Psoas muscle (tissue), 8 donors: ENCODE data around the gene TMBIM1. TPM values are rescaled to one million over a fixed set of nuclear protein-coding genes. Genes with fewer than 3 reads are reported as not detected.

Experiments
- ATAC-seq, 4 donors: fragments of 200-7000 bp; cut with Tn5 transposase; one replicate each; pipeline ENCODE4 v1.9.1; 2020; ENCODE audit warnings: moderate library complexity in 3 of 4, mild to moderate bottlenecking in 2 of 4
- DNase-seq, 2 donors: peaks; one replicate each; pipeline ENCODE4 v3.0.0-alpha.2; 2020
- H3K27ac ChIP-seq: fragments of 200-600 bp; one replicate; pipeline ENCODE4 v1.8.0; 2022
- H3K27me3 ChIP-seq, 3 donors: fragments of 200-600 bp in 1 of 3; one replicate each; pipeline versions ENCODE4 v1.6.1 to v1.8.0; 2013 to 2022; ENCODE audit warnings: low read length in 2 of 3, mild to moderate bottlenecking in 2 of 3, moderate library complexity in 1 of 3; ENCODE audit not compliant: insufficient read depth in 3 of 3
- H3K36me3 ChIP-seq, 2 donors: fragments of 200-600 bp in 1 of 2; one replicate each; pipeline versions ENCODE4 v1.6.1 to v1.8.0; 2013 to 2022; ENCODE audit warnings: low read depth in 1 of 2, mild to moderate bottlenecking in 1 of 2, moderate library complexity in 1 of 2; ENCODE audit not compliant: insufficient read depth in 1 of 2
- H3K4me1 ChIP-seq: fragments of 200-600 bp; one replicate; pipeline ENCODE4 v1.8.0; 2022
- H3K4me3 ChIP-seq: fragments of 200-600 bp; one replicate; pipeline ENCODE4 v1.8.0; 2022; ENCODE audit warnings: mild to moderate bottlenecking
- H3K9me3 ChIP-seq: fragments of 200-600 bp; one replicate; pipeline ENCODE4 v1.8.0; 2022
- WGBS, 3 donors: extraction: QIAGEN DNeasy Blood & Tissue Kit; methylation state at CpG; one replicate each; pipeline versions ENCODE4 v1.1.6 to v1.1.7; 2013; 5-methylcytosine and 5-hydroxymethylcytosine counted together
- intact Hi-C, 2 donors: fragments of 100-400 bp; cut with DNase I; formaldehyde crosslinking; loops; one replicate each; pipeline versions ENCODE4 v1.11.0 to v1.14.2; 2022
- polyA plus RNA-seq, 3 donors: library from polyadenylated mRNA; stranded (reverse); fragments of 200-250 nt; gene quantifications; one replicate each; pipeline ENCODE4 v1.2.3, GENCODE V29; 2013
- total RNA-seq, 4 donors: library from RNA; stranded (reverse); fragmentation: NEBNext Ultra II Directional in 2 of 4; extraction: Animal tissue kit (Norgen Biotek cat#: 25700) in 2 of 4; gene quantifications; one replicate each; pipeline versions ENCODE4 v1.2.1 to v1.2.4, GENCODE V29; 2021 to 2023
- TF ChIP-seq, protein P1 (sequence below): fragments of 200-600 bp; IDR thresholded peaks from one replicate; pipeline ENCODE4 v1.8.0; 2022; ENCODE audit warnings: antibody characterized with exemption
- donor health status: healthy with polysubstance abuse.
- donor health status: DM: no; HTN: no; CAD: no; lungs with moderate emphysema.
- donor health status: Bipolar disorder and iron deficiency.
- donor health status: healthy.
- donor health status: DM: yes; HTN: yes; CAD: no.
- donor health status: DM: no; HTN: no; CAD: no.
- donor health status: DM: no; HTN: no; CAD: no.
- donor health status: DM: yes; HTN: yes; CAD: no.

The TMBIM1 gene
- total and polyA plus RNA-seq, 7 donors, result 152 to 264 (median 167) TPM

DNA sequence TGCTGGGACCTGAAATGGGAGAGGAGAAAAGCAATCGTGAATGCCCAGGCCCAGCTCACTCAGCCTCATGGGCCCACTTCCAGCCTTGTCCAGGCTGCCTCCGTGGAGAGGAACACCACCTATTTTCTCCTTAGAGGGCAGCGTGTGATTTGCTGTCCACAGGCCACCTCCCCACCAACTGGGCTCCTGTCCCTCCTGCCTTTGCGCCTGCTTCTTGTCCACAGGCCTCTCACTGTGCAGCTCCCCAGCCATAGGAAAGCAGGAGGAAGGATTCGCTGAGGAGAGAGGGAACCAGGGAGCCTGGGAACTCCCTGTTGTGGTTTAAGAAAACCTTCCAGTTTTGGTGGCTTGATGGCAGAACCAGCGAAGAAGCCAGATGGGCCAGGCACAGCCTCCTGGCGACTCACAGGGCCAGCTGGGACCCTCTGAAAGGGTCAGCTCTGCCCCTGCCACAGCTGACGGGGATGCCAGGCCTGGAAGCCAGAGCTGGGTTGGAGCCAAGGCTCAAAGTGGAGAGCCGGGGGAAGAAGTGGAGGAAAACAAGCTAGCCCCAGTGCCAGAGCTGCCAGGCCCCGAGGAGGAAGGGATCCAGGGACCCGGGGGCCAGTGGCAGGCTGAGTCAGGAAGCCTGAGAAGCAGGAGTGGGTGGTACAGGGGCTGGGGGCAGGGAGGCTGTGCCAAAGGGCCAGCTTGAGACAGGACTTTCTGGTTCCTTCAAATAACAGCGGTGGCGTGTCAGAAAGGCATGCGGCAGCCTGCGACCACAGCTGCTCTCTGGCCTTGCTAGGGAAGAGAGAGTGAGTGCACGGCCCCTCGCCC is 9.9 kb downstream of the TMBIM1 start:
- intact Hi-C loops, result no loop called here
- peaks cover 58% of the 10 kb centered on the region for H3K4me1 ChIP-seq
- H3K9me3 ChIP-seq, result no peaks in the 10 kb centered on the region
- 25 to 48% (median 38%) methylated on average over 17 of the region's 17 CpGs for WGBS, 3 donors
- peaks cover 10 to 60% of the 10 kb centered on the region in 2 donors for H3K36me3 ChIP-seq
- peak overlapping the region; percentile 31 for H3K4me3 ChIP-seq
- ATAC-seq (peak; percentile 1 to 44 (median 24)), DNase-seq (peak; percentile 40 to 73)
- TF ChIP-seq, protein P1, sequence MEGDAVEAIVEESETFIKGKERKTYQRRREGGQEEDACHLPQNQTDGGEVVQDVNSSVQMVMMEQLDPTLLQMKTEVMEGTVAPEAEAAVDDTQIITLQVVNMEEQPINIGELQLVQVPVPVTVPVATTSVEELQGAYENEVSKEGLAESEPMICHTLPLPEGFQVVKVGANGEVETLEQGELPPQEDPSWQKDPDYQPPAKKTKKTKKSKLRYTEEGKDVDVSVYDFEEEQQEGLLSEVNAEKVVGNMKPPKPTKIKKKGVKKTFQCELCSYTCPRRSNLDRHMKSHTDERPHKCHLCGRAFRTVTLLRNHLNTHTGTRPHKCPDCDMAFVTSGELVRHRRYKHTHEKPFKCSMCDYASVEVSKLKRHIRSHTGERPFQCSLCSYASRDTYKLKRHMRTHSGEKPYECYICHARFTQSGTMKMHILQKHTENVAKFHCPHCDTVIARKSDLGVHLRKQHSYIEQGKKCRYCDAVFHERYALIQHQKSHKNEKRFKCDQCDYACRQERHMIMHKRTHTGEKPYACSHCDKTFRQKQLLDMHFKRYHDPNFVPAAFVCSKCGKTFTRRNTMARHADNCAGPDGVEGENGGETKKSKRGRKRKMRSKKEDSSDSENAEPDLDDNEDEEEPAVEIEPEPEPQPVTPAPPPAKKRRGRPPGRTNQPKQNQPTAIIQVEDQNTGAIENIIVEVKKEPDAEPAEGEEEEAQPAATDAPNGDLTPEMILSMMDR, result no peak
- H3K27ac ChIP-seq, result peak overlapping the region; percentile 96
- H3K27me3 ChIP-seq, result no peaks in the 10 kb centered on the region

DNA sequence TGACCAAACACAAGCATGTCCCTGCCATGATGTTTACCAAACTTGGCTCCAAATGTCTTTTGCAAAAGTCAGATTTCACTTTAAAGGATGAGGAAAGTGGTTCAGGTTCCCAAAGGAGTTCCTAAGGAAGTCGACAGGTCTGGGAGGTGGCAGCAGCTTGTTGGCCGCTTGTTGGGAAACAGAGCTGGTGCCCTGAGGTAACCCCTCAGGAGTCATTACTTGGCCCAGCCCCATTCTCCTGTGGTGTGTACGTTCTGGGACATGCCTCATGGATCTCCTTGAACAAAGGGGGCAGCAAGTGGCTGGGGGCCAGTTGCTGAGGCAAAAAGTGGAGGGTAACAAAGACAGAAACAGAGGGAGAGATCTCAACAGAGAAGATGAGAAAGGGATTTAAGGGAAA is 10.9 kb downstream of the TMBIM1 start:
- H3K4me3 ChIP-seq, result peak overlapping the region; percentile 31
- H3K27ac ChIP-seq, result peak overlapping the region; percentile 96
- TF ChIP-seq, protein P1, result no peak
- peak; percentile 50 to 70 (median 62) for ATAC-seq
- peaks cover 10 to 69% of the 10 kb centered on the region in 2 donors for H3K36me3 ChIP-seq
- DNase-seq, result peak; percentile 54 to 79
- H3K4me1 ChIP-seq, result peaks cover 55% of the 10 kb centered on the region
- H3K27me3 ChIP-seq, result no peaks in the 10 kb centered on the region
- 11 to 28% (median 22%) methylated on average over 3 of the region's 3 CpGs for WGBS, 3 donors
- intact Hi-C loops, result no loop called here
- no peaks in the 10 kb centered on the region for H3K9me3 ChIP-seq

DNA sequence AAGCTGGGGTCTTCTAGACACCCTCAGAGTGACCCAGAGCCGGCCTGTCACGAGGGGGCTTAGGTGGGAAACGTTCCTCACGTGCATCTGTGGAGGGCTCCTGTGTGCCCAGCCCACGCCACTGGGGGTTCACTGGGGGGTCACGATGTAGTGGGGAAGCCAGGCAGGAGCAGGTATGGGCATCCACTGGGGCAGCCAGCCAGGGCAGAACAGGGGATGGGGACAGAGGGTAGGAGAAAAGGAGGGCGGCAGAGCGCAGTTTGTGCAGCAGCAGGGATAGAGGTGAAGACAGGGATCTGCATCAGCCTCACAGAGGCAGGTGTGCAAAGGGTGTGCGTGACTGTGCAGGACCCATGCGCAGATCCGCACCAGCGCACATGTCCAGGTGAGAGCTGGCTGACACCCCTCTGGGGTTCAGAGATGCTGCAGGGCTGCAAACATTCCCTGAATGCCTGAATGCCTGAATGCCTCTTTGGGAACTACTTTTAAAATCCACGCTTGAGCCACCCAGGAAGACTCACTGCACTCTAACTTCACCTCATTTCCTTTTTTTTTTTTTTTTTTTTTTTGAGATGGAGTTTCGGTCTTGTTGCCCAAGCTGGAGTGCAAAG is 11.9 kb downstream of the TMBIM1 start:
- no peak for DNase-seq
- no peak for ATAC-seq
- Histone ChIP-seq H3K27me3 (no peaks in the 10 kb centered on the region), H3K9me3 (no peaks in the 10 kb centered on the region), H3K27ac (no peak overlapping the region), H3K4me3 (no peak overlapping the region), H3K4me1 (peaks cover 44% of the 10 kb centered on the region), H3K36me3 (peaks cover 13 to 80% of the 10 kb centered on the region in 2 donors)
- 88 to 93% (median 92%) methylated on average over 14 of the region's 14 CpGs for WGBS, 3 donors
- TF ChIP-seq, protein P1, result no peak
- intact Hi-C loops, result no loop called here

DNA sequence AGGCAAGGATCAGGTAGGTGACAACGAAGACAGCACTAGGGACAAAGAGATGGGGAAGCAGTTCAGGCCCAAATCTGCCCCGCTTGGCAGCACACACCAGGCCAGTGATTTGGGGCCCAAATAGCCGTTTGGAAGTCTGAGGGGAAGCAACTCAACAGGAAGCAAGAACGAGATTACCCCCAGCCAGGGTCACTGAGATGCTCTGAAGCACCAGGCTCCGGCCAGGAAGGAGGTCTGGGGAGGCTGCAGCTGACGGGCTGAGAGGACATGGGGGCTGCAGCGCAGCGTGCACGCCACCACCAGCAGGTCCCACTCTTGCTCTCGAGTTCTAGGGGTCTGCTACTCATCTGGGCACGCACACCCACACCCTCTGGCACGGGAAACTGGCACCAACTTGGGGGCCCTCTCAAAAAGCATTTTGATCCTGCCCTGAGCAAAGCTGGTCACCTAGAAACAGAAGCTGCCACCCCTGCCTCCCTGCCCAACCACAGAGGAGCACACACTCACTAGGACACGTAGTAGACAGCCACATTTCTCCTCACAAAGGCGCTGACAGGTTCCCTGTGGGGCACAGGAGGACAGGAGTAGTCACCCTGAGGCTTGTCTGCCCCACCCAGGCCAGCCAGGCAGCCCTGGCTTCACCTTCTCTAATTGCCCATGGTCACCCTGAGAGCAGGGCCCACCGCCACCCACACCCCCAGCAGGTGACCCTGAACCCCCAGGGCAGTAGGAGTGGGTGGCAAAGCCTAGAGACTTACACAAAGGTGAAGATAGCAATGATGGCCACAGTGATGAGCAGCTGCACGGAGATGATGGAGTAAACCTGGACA is 13.6 kb downstream of the TMBIM1 start:
- no peaks in the 10 kb centered on the region for H3K9me3 ChIP-seq
- no peak for DNase-seq
- H3K4me1 ChIP-seq, result peaks cover 28% of the 10 kb centered on the region
- no peaks in the 10 kb centered on the region for H3K27me3 ChIP-seq
- TF ChIP-seq, protein P1, result no peak
- peaks cover 13 to 96% of the 10 kb centered on the region in 2 donors for H3K36me3 ChIP-seq
- no peak for ATAC-seq
- WGBS, 3 donors, result 84% methylated on average over 16 of the region's 16 CpGs
- no peak overlapping the region for H3K27ac ChIP-seq
- no peak overlapping the region for H3K4me3 ChIP-seq
- intact Hi-C loops, result no loop called here
